ENCODE results near the gene HVCN1.

The HVCN1 gene

DNA sequence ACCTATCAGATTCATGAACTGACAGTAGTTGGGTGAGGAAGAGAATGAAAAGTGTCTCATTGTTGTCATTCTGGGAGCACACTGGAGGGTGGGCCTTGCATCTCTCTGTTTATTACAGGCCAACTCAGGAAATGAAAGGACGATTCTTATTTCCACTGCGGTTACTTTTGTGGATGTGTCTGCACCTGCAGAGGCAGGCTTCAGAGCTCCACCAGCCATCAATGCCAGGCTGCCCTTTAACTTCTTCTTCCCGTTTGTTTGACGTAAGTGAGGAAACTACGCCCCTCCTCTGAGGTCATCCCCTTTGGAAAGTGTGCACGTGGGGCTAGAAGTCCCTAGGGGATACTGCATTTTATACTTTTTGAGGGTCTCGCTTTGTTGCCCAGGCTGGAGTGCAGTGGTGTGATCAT is 41.3 kb downstream of the HVCN1 start:
- DNase-seq (ENCODE audit: low read depth, low spot score) = no peak
- Histone ChIP-seq H3K4me1 (ENCODE audit: control insufficient read depth, insufficient read depth, low read length) (no peaks in the 10 kb centered on the region), H3K36me3 (ENCODE audit: control insufficient read depth, insufficient read depth, low read length) (peaks cover 2% of the 10 kb centered on the region; the same call in 1 of the 2 replicates), H3K9me3 (ENCODE audit: control insufficient read depth, insufficient read depth, low read length) (no peaks in the 10 kb centered on the region), H3K27me3 (ENCODE audit: control insufficient read depth, insufficient read depth, low read length) (no peaks in the 10 kb centered on the region), H3K4me3 (ENCODE audit: low read length) (no peak overlapping the region), H3K27ac (ENCODE audit: low read length) (no peak overlapping the region)
- no CpG with 5 or more reads among the region's 7 CpGs for WGBS (ENCODE audit: insufficient coverage, insufficient read length)

- H3K4me3 ChIP-seq (ENCODE audit: low read length) = no peak overlapping the region
- no CpG with 5 or more reads among the region's 7 CpGs for WGBS (ENCODE audit: insufficient coverage, insufficient read length)
- DNase-seq (ENCODE audit: low read depth, low spot score) = no peak
- H3K9me3 ChIP-seq (ENCODE audit: control insufficient read depth, insufficient read depth, low read length) = no peaks in the 10 kb centered on the region
- no peak overlapping the region for H3K27ac ChIP-seq (ENCODE audit: low read length)
- H3K27me3 ChIP-seq (ENCODE audit: control insufficient read depth, insufficient read depth, low read length) = no peaks in the 10 kb centered on the region
- no peaks in the 10 kb centered on the region for H3K36me3 ChIP-seq (ENCODE audit: control insufficient read depth, insufficient read depth, low read length)
- H3K4me1 ChIP-seq (ENCODE audit: control insufficient read depth, insufficient read depth, low read length) = no peaks in the 10 kb centered on the region
These were observed 47.4 kb downstream of the HVCN1 start for GRCh38 chr12:110641521-110641920.

DNA sequence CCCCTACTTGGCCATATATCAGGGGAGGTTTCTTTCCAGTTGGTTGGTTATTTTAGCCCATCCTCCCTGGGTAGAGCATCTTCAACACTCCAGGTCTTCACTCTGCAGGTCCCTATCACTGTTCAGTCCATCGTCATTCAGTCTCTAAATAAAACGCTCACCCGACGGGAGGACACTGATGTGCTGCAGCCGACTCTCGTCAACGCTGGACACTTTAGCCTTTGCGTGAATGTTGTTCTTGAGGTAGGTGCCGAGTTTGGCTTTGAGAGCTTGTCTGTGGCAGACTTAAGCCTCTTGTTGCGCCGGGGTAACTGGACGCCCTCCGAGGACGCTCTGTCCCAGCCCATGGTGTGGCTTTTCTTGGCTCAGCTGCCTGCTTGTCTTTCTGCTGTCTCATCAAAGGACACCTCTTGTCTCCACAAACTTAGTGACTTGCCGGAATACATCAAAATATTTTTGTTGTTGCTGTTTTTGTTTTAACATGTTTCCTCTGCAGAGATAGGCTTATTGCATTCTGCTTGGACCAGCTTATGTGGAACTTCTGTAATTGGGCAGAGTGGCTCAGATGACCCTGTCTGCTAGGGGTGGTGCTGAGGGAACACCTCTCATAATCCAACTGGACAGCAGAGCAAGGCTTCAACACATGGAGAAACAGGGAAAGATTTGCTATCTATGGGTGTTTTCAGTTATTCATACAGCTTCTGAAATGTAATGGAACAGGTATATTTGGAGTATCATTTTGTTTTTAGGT is 48.5 kb downstream of the HVCN1 start:
- no peaks in the 10 kb centered on the region for H3K36me3 ChIP-seq (ENCODE audit: control insufficient read depth, insufficient read depth, low read length)
- no peaks in the 10 kb centered on the region for H3K9me3 ChIP-seq (ENCODE audit: control insufficient read depth, insufficient read depth, low read length)
- H3K27ac ChIP-seq (ENCODE audit: low read length) = no peak overlapping the region
- H3K4me3 ChIP-seq (ENCODE audit: low read length) = no peak overlapping the region
- no CpG with 5 or more reads among the region's 15 CpGs for WGBS (ENCODE audit: insufficient coverage, insufficient read length)
- no peak for DNase-seq (ENCODE audit: low read depth, low spot score)
- no peaks in the 10 kb centered on the region for H3K4me1 ChIP-seq (ENCODE audit: control insufficient read depth, insufficient read depth, low read length)
- no peaks in the 10 kb centered on the region for H3K27me3 ChIP-seq (ENCODE audit: control insufficient read depth, insufficient read depth, low read length)

DNA sequence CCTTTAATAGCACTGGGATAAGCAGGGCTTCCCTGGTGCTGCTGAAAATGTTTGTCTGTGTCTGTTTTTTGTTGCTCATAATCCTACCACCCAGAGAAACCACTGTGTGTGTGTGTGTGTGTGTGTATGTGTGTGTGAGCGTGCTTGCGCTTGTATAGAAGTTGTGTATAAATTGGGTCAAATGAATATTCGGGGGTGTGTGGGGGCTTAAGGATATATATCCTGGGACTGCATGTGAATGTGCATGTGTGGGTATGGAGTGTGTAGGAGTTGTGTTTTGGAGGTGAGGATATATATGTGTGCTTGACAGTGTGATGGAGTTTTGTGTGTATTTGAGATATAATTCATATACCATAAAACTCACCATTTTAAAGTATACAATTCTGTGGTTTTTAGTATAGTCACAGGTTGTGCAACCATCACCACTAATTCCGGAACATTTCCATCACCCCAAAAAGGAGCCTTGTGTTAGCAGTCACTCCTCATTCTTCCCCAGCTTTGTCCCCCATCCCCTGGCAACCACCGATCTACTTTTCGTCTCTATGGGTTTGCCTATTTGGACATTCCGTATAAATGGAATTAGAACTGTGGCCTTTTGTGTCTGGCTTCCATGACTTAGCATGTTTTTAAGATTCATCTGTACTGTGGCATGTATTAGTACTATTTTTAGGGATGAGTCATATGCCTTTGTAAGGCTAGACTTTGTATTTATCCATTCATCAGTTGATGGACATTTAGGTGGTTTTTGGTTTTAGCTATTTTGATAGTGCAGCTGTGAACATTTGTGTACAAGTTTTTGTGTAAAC is 49.4 kb downstream of the HVCN1 start:
- no peak overlapping the region for H3K4me3 ChIP-seq (ENCODE audit: low read length)
- H3K4me1 ChIP-seq (ENCODE audit: control insufficient read depth, insufficient read depth, low read length) = no peaks in the 10 kb centered on the region
- no peak for DNase-seq (ENCODE audit: low read depth, low spot score)
- WGBS (ENCODE audit: insufficient coverage, insufficient read length) = 100% methylated on average over 1 of the region's 7 CpGs
- H3K27ac ChIP-seq (ENCODE audit: low read length) = no peak overlapping the region
- H3K36me3 ChIP-seq (ENCODE audit: control insufficient read depth, insufficient read depth, low read length) = no peaks in the 10 kb centered on the region
- H3K27me3 ChIP-seq (ENCODE audit: control insufficient read depth, insufficient read depth, low read length) = no peaks in the 10 kb centered on the region
- H3K9me3 ChIP-seq (ENCODE audit: control insufficient read depth, insufficient read depth, low read length) = no peaks in the 10 kb centered on the region

GRCh38 chr12:110638796-110639195 is 50.1 kb downstream of the HVCN1 start:
- Histone ChIP-seq H3K4me3 (ENCODE audit: low read length) (no peak overlapping the region), H3K27me3 (ENCODE audit: control insufficient read depth, insufficient read depth, low read length) (no peaks in the 10 kb centered on the region), H3K4me1 (ENCODE audit: control insufficient read depth, insufficient read depth, low read length) (no peaks in the 10 kb centered on the region), H3K9me3 (ENCODE audit: control insufficient read depth, insufficient read depth, low read length) (no peaks in the 10 kb centered on the region), H3K36me3 (ENCODE audit: control insufficient read depth, insufficient read depth, low read length) (no peaks in the 10 kb centered on the region), H3K27ac (ENCODE audit: low read length) (no peak overlapping the region)
- no peak for DNase-seq (ENCODE audit: low read depth, low spot score)
- WGBS (ENCODE audit: insufficient coverage, insufficient read length) = no CpG with 5 or more reads among the region's 5 CpGs

DNA sequence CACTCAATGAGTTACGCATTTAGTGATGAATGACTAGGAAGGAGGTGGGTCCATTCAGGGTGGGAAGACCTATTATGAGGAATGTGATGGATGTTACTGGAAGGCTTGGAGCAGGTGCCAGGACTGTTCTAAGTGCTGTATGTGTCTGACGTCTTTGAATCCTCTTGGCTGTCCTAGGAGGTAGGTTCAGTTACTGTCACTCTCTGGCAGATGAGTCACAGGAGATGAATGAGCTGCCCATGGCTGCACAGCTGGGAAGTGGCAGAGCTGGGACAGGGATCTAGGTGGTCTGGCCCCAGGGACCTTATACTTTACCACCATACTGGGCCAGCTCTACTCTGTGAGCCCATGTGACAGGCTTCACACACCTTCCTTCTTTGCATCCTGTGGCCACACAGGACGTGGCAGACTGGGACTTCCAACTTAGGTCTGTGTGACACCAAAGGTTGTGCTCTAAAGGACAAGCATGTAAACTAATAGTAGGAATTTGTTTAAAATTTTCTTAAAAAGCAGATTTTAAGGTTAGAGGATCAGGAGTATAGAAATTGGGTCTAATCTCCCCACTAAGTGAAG is 51.0 kb downstream of the HVCN1 start:
- Histone ChIP-seq H3K4me3 (ENCODE audit: low read length) (no peak overlapping the region), H3K4me1 (ENCODE audit: control insufficient read depth, insufficient read depth, low read length) (no peaks in the 10 kb centered on the region), H3K27ac (ENCODE audit: low read length) (no peak overlapping the region), H3K27me3 (ENCODE audit: control insufficient read depth, insufficient read depth, low read length) (no peaks in the 10 kb centered on the region; the same call in 1 of the 2 replicates), H3K36me3 (ENCODE audit: control insufficient read depth, insufficient read depth, low read length) (no peaks in the 10 kb centered on the region), H3K9me3 (ENCODE audit: control insufficient read depth, insufficient read depth, low read length) (no peaks in the 10 kb centered on the region)
- no peak for DNase-seq (ENCODE audit: low read depth, low spot score)
- WGBS (ENCODE audit: insufficient coverage, insufficient read length) = no CpG with 5 or more reads among the region's 3 CpGs

GRCh38 chr12:110636516-110636915 is 52.4 kb downstream of the HVCN1 start:
- Histone ChIP-seq H3K27ac (ENCODE audit: low read length) (no peak overlapping the region), H3K4me3 (ENCODE audit: low read length) (no peak overlapping the region), H3K9me3 (ENCODE audit: control insufficient read depth, insufficient read depth, low read length) (no peaks in the 10 kb centered on the region), H3K27me3 (ENCODE audit: control insufficient read depth, insufficient read depth, low read length) (no peaks in the 10 kb centered on the region; the same call in 1 of the 2 replicates), H3K36me3 (ENCODE audit: control insufficient read depth, insufficient read depth, low read length) (no peaks in the 10 kb centered on the region), H3K4me1 (ENCODE audit: control insufficient read depth, insufficient read depth, low read length) (no peaks in the 10 kb centered on the region)
- no peak for DNase-seq (ENCODE audit: low read depth, low spot score)
- WGBS (ENCODE audit: insufficient coverage, insufficient read length) = no CpG with 5 or more reads among the region's 5 CpGs

GRCh38 chr12:110635055-110635454 is 53.9 kb downstream of the HVCN1 start:
- H3K4me1 ChIP-seq (ENCODE audit: control insufficient read depth, insufficient read depth, low read length) = no peaks in the 10 kb centered on the region
- no peak overlapping the region for H3K27ac ChIP-seq (ENCODE audit: low read length)
- no peak overlapping the region for H3K4me3 ChIP-seq (ENCODE audit: low read length)

GRCh38 chr12:110627500-110628195 is 61.3 kb downstream of the HVCN1 start:
- Histone ChIP-seq H3K27me3 (ENCODE audit: control insufficient read depth, insufficient read depth, low read length) (no peaks in the 10 kb centered on the region), H3K36me3 (ENCODE audit: control insufficient read depth, insufficient read depth, low read length) (no peaks in the 10 kb centered on the region), H3K4me1 (ENCODE audit: control insufficient read depth, insufficient read depth, low read length) (no peaks in the 10 kb centered on the region), H3K9me3 (ENCODE audit: control insufficient read depth, insufficient read depth, low read length) (no peaks in the 10 kb centered on the region), H3K27ac (ENCODE audit: low read length) (no peak overlapping the region), H3K4me3 (ENCODE audit: low read length) (no peak overlapping the region)
- no CpG with 5 or more reads among the region's 8 CpGs for WGBS (ENCODE audit: insufficient coverage, insufficient read length)
- DNase-seq (ENCODE audit: low read depth, low spot score) = no peak

More at GRCh38 chr12:110635055-110635454, 53.9 kb downstream of the HVCN1 start:
- no peak for DNase-seq (ENCODE audit: low read depth, low spot score)
- no peaks in the 10 kb centered on the region; the same call in 1 of the 2 replicates for H3K27me3 ChIP-seq (ENCODE audit: control insufficient read depth, insufficient read depth, low read length)
- H3K9me3 ChIP-seq (ENCODE audit: control insufficient read depth, insufficient read depth, low read length) = no peaks in the 10 kb centered on the region
- H3K36me3 ChIP-seq (ENCODE audit: control insufficient read depth, insufficient read depth, low read length) = no peaks in the 10 kb centered on the region

DNA sequence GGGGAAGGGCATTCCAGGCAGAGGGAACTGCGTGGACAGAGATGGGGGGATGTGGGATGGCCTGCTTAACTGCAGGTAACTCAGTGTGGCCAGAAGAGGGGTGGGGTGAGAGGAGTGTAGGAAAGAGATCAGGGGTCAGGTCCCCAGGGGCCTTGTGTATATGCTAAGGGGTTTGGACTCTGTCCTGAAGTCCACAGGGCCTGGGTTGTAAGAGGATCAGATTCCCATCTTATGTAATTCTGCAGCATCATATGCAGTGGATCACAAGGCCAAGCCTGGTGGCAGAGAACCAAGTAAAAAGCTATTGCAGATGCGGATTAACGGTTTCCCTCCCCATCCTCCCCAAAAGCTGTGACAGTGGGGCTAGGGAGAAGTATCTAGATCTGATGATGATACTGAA is 66.3 kb downstream of the HVCN1 start:
- WGBS (ENCODE audit: insufficient coverage, insufficient read length) = no CpG with 5 or more reads among the region's 3 CpGs
- no peak for DNase-seq (ENCODE audit: low read depth, low spot score)
- Histone ChIP-seq H3K4me1 (ENCODE audit: control insufficient read depth, insufficient read depth, low read length) (no peaks in the 10 kb centered on the region), H3K36me3 (ENCODE audit: control insufficient read depth, insufficient read depth, low read length) (no peaks in the 10 kb centered on the region), H3K9me3 (ENCODE audit: control insufficient read depth, insufficient read depth, low read length) (no peaks in the 10 kb centered on the region), H3K27me3 (ENCODE audit: control insufficient read depth, insufficient read depth, low read length) (no peaks in the 10 kb centered on the region), H3K27ac (ENCODE audit: low read length) (no peak overlapping the region), H3K4me3 (ENCODE audit: low read length) (no peak overlapping the region)
